HEK293 (cell line): ENCODE data around the gene RAB13.

ENCODE experiments used
- PRDM1 ChIP-seq: fragments of 450-650 bp; formaldehyde crosslinking; IDR thresholded peaks from 2 replicates; pipeline ENCODE4; 2016; ENCODE audit warnings: missing biosample characterization, missing genetic modification characterization
- REPIN1 ChIP-seq: fragments of 450-650 bp; formaldehyde crosslinking; IDR thresholded peaks from 2 replicates; pipeline ENCODE4 v1.5.1; 2017; ENCODE audit warnings: missing biosample characterization, missing genetic modification characterization, low read depth
- ZNF223 ChIP-seq: fragments of 450-650 bp; formaldehyde crosslinking; IDR thresholded peaks from 2 replicates; pipeline ENCODE4 v1.5.1; 2016; ENCODE audit warnings: missing biosample characterization, missing genetic modification characterization
- ZNF549 ChIP-seq: fragments of 450-650 bp; IDR thresholded peaks from 2 replicates; pipeline ENCODE4 v1.5.1; 2018; ENCODE audit warnings: missing biosample characterization, missing genetic modification characterization, mild to moderate bottlenecking, inconsistent platforms, moderate library complexity
- ZXDB ChIP-seq: fragments of 450-650 bp; formaldehyde crosslinking; IDR thresholded peaks from 2 replicates; pipeline ENCODE4 v1.5.1; 2016; ENCODE audit warnings: missing biosample characterization, missing genetic modification characterization
- TF ChIP-seq, protein P1 (sequence below): fragments of 450-650 bp; formaldehyde crosslinking; IDR thresholded peaks from 2 replicates; pipeline ENCODE4 v1.5.1; 2016; ENCODE audit warnings: missing biosample characterization, missing genetic modification characterization
- TF ChIP-seq, protein P2 (sequence below): fragments of 450-650 bp; formaldehyde crosslinking; IDR thresholded peaks from 2 replicates; pipeline ENCODE4 v1.5.1; 2016; ENCODE audit warnings: missing biosample characterization, missing genetic modification characterization
- TF ChIP-seq, protein P3 (sequence below): fragments of 450-650 bp; formaldehyde crosslinking; IDR thresholded peaks from 2 replicates; pipeline ENCODE4 v1.5.1; 2016; ENCODE audit warnings: missing biosample characterization, missing genetic modification characterization

DNA sequence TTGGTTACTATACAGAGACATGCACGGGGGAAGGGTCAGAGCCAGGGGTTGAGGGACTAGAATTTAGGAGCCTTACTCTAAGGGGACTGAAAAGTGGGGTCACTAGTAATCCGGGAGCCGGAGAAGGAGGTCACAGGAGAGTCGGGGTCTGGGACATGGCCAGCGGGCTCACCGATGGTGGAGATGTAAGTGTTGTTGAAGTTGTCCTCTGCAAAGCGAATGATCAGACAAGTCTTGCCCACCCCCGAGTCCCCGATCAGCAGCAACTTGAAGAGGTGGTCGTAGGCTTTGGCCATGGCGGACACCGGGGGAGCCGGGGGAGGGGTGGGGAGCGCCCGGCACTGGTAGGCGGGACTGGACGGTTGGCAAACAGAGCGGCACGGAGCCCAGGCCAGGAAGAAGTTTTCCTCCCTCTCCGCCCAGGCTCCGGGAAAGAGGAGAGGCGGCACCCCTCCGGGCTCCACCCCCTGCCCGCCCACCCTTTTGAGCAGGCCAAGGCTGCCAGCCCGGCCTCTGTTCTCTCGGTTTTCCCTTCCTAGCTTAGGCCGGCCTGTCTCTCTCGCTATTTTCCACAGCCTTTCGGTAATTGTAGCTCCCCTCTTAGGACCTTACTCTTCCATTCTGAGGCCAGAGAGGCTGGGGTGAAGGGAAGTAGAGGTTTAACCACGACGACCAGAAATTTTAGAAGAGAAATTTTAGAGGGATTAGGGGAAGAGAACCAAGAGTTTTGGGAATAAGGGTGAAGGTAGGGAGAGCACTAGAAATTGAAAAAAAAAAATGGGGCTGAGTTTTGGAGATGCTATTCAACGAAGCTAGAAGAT, at the start of gene RAB13:
- TF ChIP-seq ZNF223 (no peak), REPIN1 (tag by site-specific recombination) (no peak), PRDM1 (tag by site-specific recombination) (peak; percentile 83; the same call in 1 of the 2 replicates), ZNF549 (tag by site-specific recombination) (no peak), ZXDB (peak; percentile 14; the same call in 1 of the 2 replicates)
- TF ChIP-seq, protein P1, sequence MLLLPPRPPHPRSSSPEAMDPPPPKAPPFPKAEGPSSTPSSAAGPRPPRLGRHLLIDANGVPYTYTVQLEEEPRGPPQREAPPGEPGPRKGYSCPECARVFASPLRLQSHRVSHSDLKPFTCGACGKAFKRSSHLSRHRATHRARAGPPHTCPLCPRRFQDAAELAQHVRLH (tag by site-specific recombination) = no peak
- TF ChIP-seq, protein P2, sequence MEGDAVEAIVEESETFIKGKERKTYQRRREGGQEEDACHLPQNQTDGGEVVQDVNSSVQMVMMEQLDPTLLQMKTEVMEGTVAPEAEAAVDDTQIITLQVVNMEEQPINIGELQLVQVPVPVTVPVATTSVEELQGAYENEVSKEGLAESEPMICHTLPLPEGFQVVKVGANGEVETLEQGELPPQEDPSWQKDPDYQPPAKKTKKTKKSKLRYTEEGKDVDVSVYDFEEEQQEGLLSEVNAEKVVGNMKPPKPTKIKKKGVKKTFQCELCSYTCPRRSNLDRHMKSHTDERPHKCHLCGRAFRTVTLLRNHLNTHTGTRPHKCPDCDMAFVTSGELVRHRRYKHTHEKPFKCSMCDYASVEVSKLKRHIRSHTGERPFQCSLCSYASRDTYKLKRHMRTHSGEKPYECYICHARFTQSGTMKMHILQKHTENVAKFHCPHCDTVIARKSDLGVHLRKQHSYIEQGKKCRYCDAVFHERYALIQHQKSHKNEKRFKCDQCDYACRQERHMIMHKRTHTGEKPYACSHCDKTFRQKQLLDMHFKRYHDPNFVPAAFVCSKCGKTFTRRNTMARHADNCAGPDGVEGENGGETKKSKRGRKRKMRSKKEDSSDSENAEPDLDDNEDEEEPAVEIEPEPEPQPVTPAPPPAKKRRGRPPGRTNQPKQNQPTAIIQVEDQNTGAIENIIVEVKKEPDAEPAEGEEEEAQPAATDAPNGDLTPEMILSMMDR = no peak
- TF ChIP-seq, protein P3, sequence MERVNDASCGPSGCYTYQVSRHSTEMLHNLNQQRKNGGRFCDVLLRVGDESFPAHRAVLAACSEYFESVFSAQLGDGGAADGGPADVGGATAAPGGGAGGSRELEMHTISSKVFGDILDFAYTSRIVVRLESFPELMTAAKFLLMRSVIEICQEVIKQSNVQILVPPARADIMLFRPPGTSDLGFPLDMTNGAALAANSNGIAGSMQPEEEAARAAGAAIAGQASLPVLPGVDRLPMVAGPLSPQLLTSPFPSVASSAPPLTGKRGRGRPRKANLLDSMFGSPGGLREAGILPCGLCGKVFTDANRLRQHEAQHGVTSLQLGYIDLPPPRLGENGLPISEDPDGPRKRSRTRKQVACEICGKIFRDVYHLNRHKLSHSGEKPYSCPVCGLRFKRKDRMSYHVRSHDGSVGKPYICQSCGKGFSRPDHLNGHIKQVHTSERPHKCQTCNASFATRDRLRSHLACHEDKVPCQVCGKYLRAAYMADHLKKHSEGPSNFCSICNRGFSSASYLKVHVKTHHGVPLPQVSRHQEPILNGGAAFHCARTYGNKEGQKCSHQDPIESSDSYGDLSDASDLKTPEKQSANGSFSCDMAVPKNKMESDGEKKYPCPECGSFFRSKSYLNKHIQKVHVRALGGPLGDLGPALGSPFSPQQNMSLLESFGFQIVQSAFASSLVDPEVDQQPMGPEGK (tag by site-specific recombination) = no peak; the same call in 1 of the 2 replicates
